ENCODE results near the gene ZBTB24. TPM values are rescaled to one million over a fixed set of nuclear protein-coding genes. Genes with fewer than 3 reads are reported as not detected.

ZBTB24 gene
- total RNA-seq, 1 donor from 2014 or later = 19.6 TPM

DNA sequence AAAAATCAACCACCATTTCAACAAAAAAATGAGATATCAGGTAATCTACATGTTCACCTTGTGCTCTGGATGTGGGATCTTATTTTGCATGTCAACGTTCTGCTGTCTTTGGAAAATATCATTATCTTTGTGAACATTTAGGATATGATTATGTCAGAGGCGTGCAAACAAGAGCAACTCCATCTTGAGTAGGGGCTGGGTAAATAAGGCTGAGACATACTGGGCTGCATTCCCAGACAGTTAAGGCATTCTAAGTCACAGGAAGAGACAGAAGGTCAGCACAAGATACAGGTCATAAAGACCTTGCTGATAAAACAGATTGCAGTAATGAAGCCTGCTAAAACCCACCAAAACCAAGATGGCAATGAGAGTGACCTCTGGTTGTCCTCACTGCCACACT lies 28.8 kb upstream of the ZBTB24 start:
- intact Hi-C loops (cut with micrococcal nuclease) = no loop called here
- DNase-seq = no peak
- H3K4me3 Mint-ChIP-seq = no peak overlapping the region
- no peaks in the 10 kb centered on the region for H3K9me3 Mint-ChIP-seq
- peaks cover 1% of the 10 kb centered on the region for H3K27me3 Mint-ChIP-seq
- peaks cover 18% of the 10 kb centered on the region for H3K4me1 Mint-ChIP-seq
- H3K36me3 Mint-ChIP-seq (ENCODE audit: low read depth) = no peaks in the 10 kb centered on the region
- H3K27ac Mint-ChIP-seq = no peak overlapping the region

DNA sequence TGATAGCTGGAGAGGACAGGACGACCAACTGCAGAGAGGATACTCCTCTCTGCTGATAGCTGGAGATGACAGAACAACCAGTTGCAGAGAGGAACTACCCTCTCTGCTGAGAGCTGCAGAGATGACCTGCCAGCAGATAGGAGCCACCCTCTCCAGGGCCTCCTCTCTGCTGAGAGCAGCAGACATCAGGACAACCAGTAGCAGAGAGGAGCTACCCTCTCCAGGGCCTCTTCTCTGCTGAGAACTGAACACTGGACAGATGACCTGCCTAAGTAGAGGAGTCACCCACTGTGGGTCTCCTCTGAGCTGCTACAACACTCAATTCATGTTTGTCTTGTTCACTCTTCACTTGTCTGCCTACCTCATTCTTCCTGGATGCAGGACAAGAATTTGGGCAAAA lies 27.3 kb upstream of the ZBTB24 start:
- Mint-ChIP-seq H3K9me3 (no peaks in the 10 kb centered on the region), H3K27ac (no peak overlapping the region), H3K4me1 (peaks cover 6% of the 10 kb centered on the region), H3K4me3 (no peak overlapping the region), H3K36me3 (ENCODE audit: low read depth) (no peaks in the 10 kb centered on the region), H3K27me3 (peaks cover 7% of the 10 kb centered on the region)
- intact Hi-C loops (cut with micrococcal nuclease) = no loop called here
- peak; percentile 47 for DNase-seq

- peak; percentile 52 for DNase-seq
- intact Hi-C loops (cut with micrococcal nuclease) = no loop called here
- no peak overlapping the region for H3K27ac Mint-ChIP-seq
- H3K27me3 Mint-ChIP-seq = peaks cover 11% of the 10 kb centered on the region
- no peaks in the 10 kb centered on the region for H3K4me1 Mint-ChIP-seq
- H3K9me3 Mint-ChIP-seq = no peaks in the 10 kb centered on the region
- no peak overlapping the region for H3K4me3 Mint-ChIP-seq
- no peaks in the 10 kb centered on the region for H3K36me3 Mint-ChIP-seq (ENCODE audit: low read depth)
These were observed 25.3 kb upstream of the ZBTB24 start for GRCh38 chr6:109508166-109508860.

DNA sequence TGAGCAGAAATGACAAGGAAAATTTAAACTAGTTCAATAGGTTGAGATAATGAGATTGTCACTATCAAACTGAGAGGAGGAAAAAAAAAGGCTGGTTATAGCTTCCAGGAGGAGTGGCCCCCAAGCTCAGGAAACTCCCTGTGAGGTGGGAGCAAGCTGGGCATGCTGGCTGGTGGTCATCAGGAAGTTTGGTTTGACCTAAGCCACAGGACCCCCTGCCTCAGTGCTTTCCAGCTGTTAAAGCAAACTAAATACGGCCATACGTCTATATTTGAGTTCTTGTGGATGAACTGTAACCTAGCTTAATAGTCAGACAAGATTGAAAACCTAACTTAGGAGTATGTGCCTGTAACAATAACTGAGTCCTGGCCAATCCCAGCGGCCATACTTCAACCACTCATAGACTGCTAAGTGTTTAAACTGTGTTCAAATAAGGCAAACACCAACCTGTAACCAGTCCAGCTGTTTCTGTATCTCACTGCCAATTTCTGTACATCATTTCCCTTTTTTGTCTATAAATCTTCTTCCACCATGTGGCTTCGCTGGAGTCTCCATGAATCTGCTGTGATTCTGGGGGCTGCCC lies 24.6 kb upstream of the ZBTB24 start:
- Mint-ChIP-seq H3K27me3 (peaks cover 13% of the 10 kb centered on the region), H3K9me3 (no peaks in the 10 kb centered on the region), H3K27ac (no peak overlapping the region), H3K4me1 (no peaks in the 10 kb centered on the region), H3K4me3 (no peak overlapping the region), H3K36me3 (ENCODE audit: low read depth) (no peaks in the 10 kb centered on the region)
- no peak for DNase-seq
- intact Hi-C loops (cut with micrococcal nuclease) = no loop called here

DNA sequence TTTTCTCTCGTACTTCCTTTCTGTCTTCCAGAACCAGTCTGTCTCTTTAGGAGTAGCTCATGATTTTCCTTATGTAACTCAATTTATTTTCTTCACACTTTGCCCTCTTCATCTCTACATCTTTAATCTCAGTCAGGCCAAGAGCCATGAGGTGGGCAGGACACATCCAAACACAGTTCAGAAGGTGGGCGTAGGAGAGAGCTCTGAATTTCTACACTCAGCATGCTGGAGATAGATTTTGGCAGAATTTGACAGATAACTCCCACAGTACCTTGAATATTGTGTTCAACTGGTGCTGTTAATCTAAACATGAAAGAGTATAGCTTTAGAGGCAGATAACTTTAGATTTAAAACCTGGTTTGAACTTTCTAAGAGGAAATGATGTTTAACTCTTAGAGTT lies 23.8 kb upstream of the ZBTB24 start:
- no peaks in the 10 kb centered on the region for H3K4me1 Mint-ChIP-seq
- no peak for DNase-seq
- H3K4me3 Mint-ChIP-seq = no peak overlapping the region
- peaks cover 16% of the 10 kb centered on the region for H3K27me3 Mint-ChIP-seq
- H3K36me3 Mint-ChIP-seq (ENCODE audit: low read depth) = no peaks in the 10 kb centered on the region
- no peaks in the 10 kb centered on the region for H3K9me3 Mint-ChIP-seq
- no peak overlapping the region for H3K27ac Mint-ChIP-seq
- intact Hi-C loops (cut with micrococcal nuclease) = no loop called here

DNA sequence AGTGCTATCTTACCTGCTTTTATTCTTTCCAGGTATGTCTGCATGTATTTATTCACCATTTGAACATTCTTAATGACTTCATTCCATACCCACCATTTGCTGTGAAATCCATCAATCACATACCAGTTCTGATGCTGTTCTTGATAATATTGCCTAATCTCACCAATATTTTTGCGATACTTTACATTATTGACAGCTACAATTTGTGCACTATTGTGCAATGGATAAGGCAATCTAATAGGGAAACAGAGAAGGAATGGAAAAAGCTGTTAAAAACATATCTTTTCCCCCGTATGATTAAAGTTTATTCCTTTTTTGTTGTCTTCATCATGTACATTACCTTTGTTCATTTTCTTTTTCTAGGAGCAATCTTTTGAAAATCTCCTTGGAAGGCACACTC lies 23.3 kb upstream of the ZBTB24 start:
- Mint-ChIP-seq H3K4me1 (no peaks in the 10 kb centered on the region), H3K9me3 (no peaks in the 10 kb centered on the region), H3K36me3 (ENCODE audit: low read depth) (no peaks in the 10 kb centered on the region), H3K27me3 (peaks cover 19% of the 10 kb centered on the region), H3K27ac (no peak overlapping the region), H3K4me3 (no peak overlapping the region)
- intact Hi-C loops (cut with micrococcal nuclease) = no loop called here
- no peak for DNase-seq

DNA sequence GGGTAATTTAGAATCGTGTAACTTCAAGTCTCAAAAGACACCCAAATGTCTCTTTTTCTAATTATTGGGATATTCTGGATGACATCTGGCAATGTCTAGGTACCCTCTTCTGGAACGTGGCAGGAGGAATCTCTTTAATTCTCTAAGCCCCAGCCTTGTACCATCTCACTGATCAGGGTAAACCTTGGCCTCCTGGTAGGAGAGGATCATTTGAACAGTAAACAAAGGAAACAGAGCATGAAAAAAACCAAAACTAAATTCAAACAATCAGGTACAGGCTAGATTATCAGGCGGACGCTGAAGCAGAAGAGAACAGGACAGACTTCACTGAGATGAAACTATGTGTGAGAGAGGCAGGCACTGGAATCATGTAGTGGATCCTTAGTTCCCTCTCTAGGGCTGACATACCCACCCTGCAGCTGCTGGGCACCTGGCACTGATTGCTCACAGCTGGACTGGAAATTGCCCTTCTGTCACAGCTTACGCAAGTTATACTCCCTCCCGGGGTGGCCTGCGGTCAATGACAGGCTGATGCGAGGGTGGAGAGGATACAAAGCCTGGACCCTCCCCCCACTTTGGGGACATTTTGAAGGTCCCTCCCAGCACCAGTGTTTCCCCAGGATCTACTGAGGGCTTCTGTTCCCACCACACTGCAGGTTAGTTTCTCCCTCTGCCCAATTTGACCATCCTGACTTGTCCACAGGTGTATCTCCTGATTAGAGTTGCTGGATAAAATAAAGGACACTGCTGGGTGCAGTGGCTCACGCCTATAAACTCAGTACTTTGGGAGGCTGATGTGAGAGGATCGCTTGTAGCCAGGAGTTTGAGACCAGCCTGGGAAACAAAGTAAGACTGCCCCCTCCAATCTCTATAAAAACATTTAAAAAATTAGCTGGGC lies 20.6 kb upstream of the ZBTB24 start:
- Mint-ChIP-seq H3K27me3 (peaks cover 20% of the 10 kb centered on the region), H3K36me3 (ENCODE audit: low read depth) (no peaks in the 10 kb centered on the region), H3K27ac (no peak overlapping the region), H3K4me1 (no peaks in the 10 kb centered on the region), H3K4me3 (no peak overlapping the region), H3K9me3 (no peaks in the 10 kb centered on the region)
- intact Hi-C loops (cut with micrococcal nuclease) = no loop called here
- DNase-seq = peak; percentile 42

DNA sequence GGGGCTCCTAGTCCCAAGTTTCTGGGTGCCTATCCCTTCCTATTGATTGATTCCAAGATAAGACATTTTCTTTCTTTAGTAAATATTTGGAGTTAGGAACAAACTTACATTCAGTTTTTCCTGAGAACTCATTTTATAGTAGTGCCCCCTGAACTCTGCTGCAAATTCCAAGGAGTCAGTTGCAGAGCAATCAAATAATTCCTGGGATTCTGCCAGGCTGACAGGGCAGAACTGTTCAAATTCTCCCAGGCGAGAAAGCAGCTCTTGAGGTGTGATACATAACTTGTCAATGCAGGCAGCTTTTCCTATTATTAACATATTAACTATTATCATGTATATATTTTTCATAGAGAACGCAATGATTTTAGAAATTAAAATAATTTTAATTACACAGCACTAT lies 15.9 kb upstream of the ZBTB24 start:
- H3K4me3 Mint-ChIP-seq = no peak overlapping the region

DNA sequence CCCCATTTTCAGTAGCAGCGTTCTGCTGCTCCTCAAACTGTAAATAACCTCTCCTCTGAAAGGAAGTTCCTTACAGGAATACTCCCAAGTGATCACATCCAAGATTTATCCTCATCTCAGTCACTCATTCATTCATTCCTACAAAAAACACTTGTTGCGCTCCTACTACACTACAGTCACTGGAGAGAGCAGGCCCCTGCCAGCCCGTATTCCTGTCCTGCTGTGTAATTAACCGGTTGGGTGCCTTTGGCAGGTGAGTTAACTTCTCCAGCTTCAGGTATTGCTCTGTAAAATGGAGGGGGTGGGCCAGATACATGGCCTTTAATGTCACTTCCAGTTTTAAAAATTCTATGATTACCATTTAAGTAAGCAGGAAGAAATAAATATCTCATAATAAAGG lies 15.0 kb upstream of the ZBTB24 start:
- Mint-ChIP-seq H3K9me3 (no peaks in the 10 kb centered on the region), H3K27ac (no peak overlapping the region), H3K4me1 (peaks cover 15% of the 10 kb centered on the region), H3K27me3 (peaks cover 7% of the 10 kb centered on the region), H3K4me3 (no peak overlapping the region), H3K36me3 (ENCODE audit: low read depth) (no peaks in the 10 kb centered on the region)
- DNase-seq = peak; percentile 38
- intact Hi-C loops (cut with micrococcal nuclease) = no loop called here

More for the DNA sequence above, 15.9 kb upstream of the ZBTB24 start:
- Mint-ChIP-seq H3K9me3 (no peaks in the 10 kb centered on the region), H3K27me3 (peaks cover 10% of the 10 kb centered on the region), H3K27ac (no peak overlapping the region), H3K36me3 (ENCODE audit: low read depth) (no peaks in the 10 kb centered on the region), H3K4me1 (peaks cover 15% of the 10 kb centered on the region)
- DNase-seq = no peak
- intact Hi-C loops (cut with micrococcal nuclease) = no loop called here

DNA sequence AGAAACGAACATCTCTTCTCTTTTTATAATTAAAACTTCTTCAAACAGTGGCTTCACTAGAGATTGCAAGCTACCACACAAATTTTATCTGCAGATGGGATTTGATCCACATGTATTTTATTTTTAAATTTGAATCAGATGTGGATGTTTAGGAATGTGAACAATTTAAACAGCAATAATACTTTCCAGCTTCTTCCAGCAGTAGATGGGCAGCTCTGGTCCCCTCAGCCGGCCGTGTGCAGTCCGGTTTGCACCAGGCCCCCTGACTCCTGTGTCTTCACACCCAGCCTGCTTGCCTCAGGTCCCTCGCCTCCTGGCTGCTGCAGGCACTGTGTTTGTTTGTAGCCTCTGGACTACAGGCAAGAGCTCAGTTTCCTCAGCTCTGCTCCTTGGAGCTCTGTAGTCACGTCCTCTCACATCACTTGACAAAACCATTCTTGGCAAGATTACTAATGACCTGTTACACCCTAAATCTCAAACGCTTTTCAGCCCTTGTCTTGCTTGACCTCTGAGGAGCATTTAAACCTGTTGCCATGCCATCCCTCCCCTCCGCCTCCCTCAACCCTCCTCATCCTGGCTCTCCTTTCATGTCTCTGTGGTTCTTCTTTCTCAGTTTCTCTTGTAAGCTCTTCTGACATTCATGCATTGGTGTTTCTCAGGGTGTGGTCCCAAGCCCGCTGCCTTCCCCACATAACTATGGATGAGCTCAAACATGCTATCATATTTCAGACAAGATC lies 13.2 kb upstream of the ZBTB24 start:
- H3K27ac Mint-ChIP-seq = no peak overlapping the region
- DNase-seq = peak; percentile 59
- peaks cover under 1% of the 10 kb centered on the region for H3K27me3 Mint-ChIP-seq
- intact Hi-C loops (cut with micrococcal nuclease) = no loop called here
- peaks cover 25% of the 10 kb centered on the region for H3K4me1 Mint-ChIP-seq
- H3K9me3 Mint-ChIP-seq = no peaks in the 10 kb centered on the region
- peak overlapping the region; percentile 24 for H3K4me3 Mint-ChIP-seq
- no peaks in the 10 kb centered on the region for H3K36me3 Mint-ChIP-seq (ENCODE audit: low read depth)

- Mint-ChIP-seq H3K4me1 (peaks cover 34% of the 10 kb centered on the region), H3K27me3 (no peaks in the 10 kb centered on the region), H3K36me3 (ENCODE audit: low read depth) (no peaks in the 10 kb centered on the region), H3K4me3 (no peak overlapping the region), H3K27ac (no peak overlapping the region), H3K9me3 (no peaks in the 10 kb centered on the region)
- intact Hi-C loops (cut with micrococcal nuclease) = no loop called here
- DNase-seq = no peak
These were observed 10.8 kb upstream of the ZBTB24 start for GRCh38 chr6:109493865-109494264.

DNA sequence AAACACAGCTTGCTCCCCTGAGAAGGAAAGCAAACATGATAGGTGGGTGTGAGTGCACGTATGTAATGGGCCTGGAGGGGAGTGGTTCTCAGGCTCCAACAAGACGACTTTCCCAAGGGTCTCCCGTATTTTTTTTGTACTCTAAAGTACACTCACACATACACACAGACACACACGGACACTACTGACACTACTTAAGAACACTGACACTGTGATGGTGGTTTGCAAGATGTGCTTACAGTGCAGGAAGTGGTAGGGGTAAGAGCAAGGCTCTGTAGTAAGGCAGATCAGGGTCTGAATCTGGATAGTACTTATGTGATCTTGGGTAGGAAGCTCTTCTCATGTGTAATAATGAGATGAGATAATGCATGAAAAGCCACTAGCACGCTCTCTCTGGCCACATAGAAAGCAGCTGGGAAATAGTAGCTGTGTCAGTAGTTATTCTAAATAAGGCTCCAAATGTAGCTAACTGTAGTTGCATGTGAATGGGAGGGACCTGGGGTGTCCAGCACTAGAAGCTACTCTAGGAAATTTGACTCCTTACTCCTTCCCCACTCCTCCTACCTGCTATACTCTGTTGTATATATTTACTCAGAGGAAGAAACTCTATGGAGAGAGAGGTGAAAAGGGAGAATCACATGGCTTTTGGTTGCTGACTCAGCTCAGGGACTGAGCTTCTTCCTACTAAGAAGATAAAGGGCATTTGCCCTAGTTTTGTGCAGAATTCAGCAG lies 8.4 kb upstream of the ZBTB24 start:
- Mint-ChIP-seq H3K4me1 (peaks cover 29% of the 10 kb centered on the region), H3K27ac (peak overlapping the region; percentile 86), H3K36me3 (ENCODE audit: low read depth) (no peaks in the 10 kb centered on the region), H3K4me3 (peak overlapping the region; percentile 51), H3K27me3 (peaks cover 3% of the 10 kb centered on the region), H3K9me3 (no peaks in the 10 kb centered on the region)
- intact Hi-C loops (cut with micrococcal nuclease) = no loop called here
- peak; percentile 84 for DNase-seq

DNA sequence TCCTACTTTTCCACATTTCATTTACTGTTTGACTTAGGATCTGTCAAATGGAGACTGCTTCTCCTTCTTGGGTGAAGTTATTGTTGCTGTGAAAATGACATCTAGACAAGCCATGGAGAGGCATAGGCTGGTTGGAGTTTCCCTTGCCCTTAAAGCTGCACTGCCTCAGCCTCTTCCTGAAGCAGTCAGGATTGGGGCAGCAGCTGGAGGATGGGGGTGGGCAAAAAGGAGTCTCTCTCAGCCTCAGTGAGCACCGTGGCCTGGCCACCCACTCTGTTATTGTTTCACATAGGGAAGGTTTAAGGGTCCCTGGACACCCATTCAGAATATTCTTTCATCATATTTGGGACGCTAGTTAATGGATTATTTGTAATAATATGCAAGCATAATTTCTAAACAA lies 7.7 kb upstream of the ZBTB24 start:
- H3K36me3 Mint-ChIP-seq (ENCODE audit: low read depth) = no peaks in the 10 kb centered on the region
- peak overlapping the region; percentile 51 for H3K4me3 Mint-ChIP-seq
- peak overlapping the region; percentile 86 for H3K27ac Mint-ChIP-seq
- peaks cover 27% of the 10 kb centered on the region for H3K4me1 Mint-ChIP-seq
- peaks cover 3% of the 10 kb centered on the region for H3K27me3 Mint-ChIP-seq
- peak; percentile 62 for DNase-seq
- H3K9me3 Mint-ChIP-seq = no peaks in the 10 kb centered on the region
- intact Hi-C loops (cut with micrococcal nuclease) = no loop called here

All from activated CD4-positive, alpha-beta T cell treated with anti-CD3 and anti-CD28 coated beads, Interleukin-2, amount 10 ng/mL, durations not matched to agents 24 days and 14 days (primary cell).